Upper lobe of left lung (tissue), 6 donors: Measurements from ENCODE around the gene ELL3. TPM values are rescaled to one million over a fixed set of nuclear protein-coding genes. Genes with fewer than 3 reads are reported as not detected.
A peak's percentile ranks its signal among the peaks of the same experiment; 100 is the strongest.

Experiments used
- ATAC-seq, 2 donors: fragments of 200-7000 bp; cut with Tn5 transposase; one replicate each; pipeline ENCODE4 v1.9.1; 2022; ENCODE audit warnings: mild to moderate bottlenecking in 2 of 2, moderate library complexity in 2 of 2; ENCODE audit not compliant: low FRiP score in 2 of 2
- DNase-seq, 2 donors: peaks; one replicate each; pipeline ENCODE4 v3.0.0-alpha.2; 2019 to 2020
- H3K27ac ChIP-seq, 4 donors: fragments of 200-600 bp; sonication (generic); one replicate each; pipeline ENCODE4 v1.5.1; 2016 to 2019
- H3K27me3 ChIP-seq, 4 donors: fragments of 200-600 bp; sonication (generic); one replicate each; pipeline ENCODE4 v1.5.1; 2017 to 2019
- H3K36me3 ChIP-seq, 4 donors: fragments of 200-600 bp; sonication (generic); one replicate each; pipeline ENCODE4 v1.5.1; 2016 to 2019
- H3K4me1 ChIP-seq, 4 donors: fragments of 200-600 bp; sonication (generic); one replicate each; pipeline ENCODE4 v1.5.1; 2018 to 2019
- H3K4me3 ChIP-seq, 4 donors: fragments of 200-600 bp; sonication (generic); one replicate each; pipeline ENCODE4 v1.5.1; 2017 to 2019; ENCODE audit warnings: mild to moderate bottlenecking in 2 of 4, moderate library complexity in 1 of 4
- H3K9me3 ChIP-seq, 4 donors: fragments of 200-600 bp; sonication (generic); one replicate each; pipeline ENCODE4 v1.5.1; 2018 to 2019
- CTCF ChIP-seq, 6 experiments: fragments of 450-650 bp in 4 of 6; fragments of 200-600 bp in 2 of 6; sonication (generic) in 2 of 6; IDR thresholded peaks; one replicate each; pipeline ENCODE4 v1.5.1; 2016 to 2019; ENCODE audit warnings: antibody characterized with exemption in 6 of 6
- EP300 ChIP-seq, 4 donors: sonication (generic); formaldehyde crosslinking; IDR thresholded peaks; one replicate each; pipeline ENCODE4 v1.5.1; 2017; ENCODE audit warnings: antibody characterized with exemption in 4 of 4, control low read depth in 2 of 4
- POLR2A ChIP-seq, 4 donors: fragments of 450-650 bp; IDR thresholded peaks; one replicate each; pipeline ENCODE4 v1.5.1; 2016 to 2017; ENCODE audit warnings: antibody characterized with exemption in 4 of 4, mild to moderate bottlenecking in 2 of 4
- POLR2AphosphoS5 ChIP-seq, 2 donors: sonication (generic); formaldehyde crosslinking; IDR thresholded peaks; one replicate each; pipeline ENCODE4 v1.5.1; 2017; ENCODE audit warnings: antibody characterized with exemption in 2 of 2
- WGBS, 2 donors: methylation state at CpG; one replicate each; pipeline ENCODE4 v1.1.5; 2017 to 2018; 5-methylcytosine and 5-hydroxymethylcytosine counted together
- total RNA-seq, 6 donors: library from RNA; depleted of rRNA in 4 of 6; stranded (reverse); fragments of >200 nt in 4 of 6; gene quantifications; one replicate each; pipeline versions ENCODE4 v1.1.0 to v1.2.1, GENCODE V29; 2016 to 2021
- donor health status: DM: no; HTN: no; CAD: no; lungs with moderate emphysema.
- donor health status: DM: no; HTN: yes; CAD: no; lungs with severe emphysema.

The ELL3 gene
- total RNA-seq, 6 donors from 2014 or later = 1.7 to 8.4 (median 4.3) TPM

GRCh38 chr15:43793647-43794046, 16.9 kb upstream of the ELL3 start:
- Histone ChIP-seq H3K27me3 (no peaks in the 10 kb centered on the region), H3K4me3 (peak overlapping the region; percentile 62 to 93 (median 78)), H3K36me3 (peaks cover 5 to 52% (median 27%) of the 10 kb centered on the region in 4 donors), H3K27ac (peak overlapping the region; percentile 95 to 100 (median 98)), H3K9me3 (no peaks in the 10 kb centered on the region), H3K4me1 (peaks cover 39 to 58% (median 42%) of the 10 kb centered on the region in 4 donors)
- 56 to 77% methylated on average over 10 of the region's 10 CpGs for WGBS, 2 donors
- no peak for TF ChIP-seq CTCF (IDR thresholded peaks at IDR 0.05)
- TF ChIP-seq POLR2A (IDR thresholded peaks at IDR 0.05) = no peak
- TF ChIP-seq EP300 (IDR thresholded peaks at IDR 0.05) = no peak
- TF ChIP-seq POLR2AphosphoS5 (IDR thresholded peaks at IDR 0.05) = no peak
- ATAC-seq (no peak), DNase-seq (no peak)

- H3K36me3 ChIP-seq = peaks cover 5 to 45% (median 26%) of the 10 kb centered on the region in 4 donors
- WGBS, 2 donors = 1 to 2% methylated on average over 32 to 33 of the region's 33 CpGs
- DNase-seq (peak in 1 of 2 donors; percentile 53), ATAC-seq (peak; percentile 38 to 39)
- peak; percentile 43 to 63 for TF ChIP-seq POLR2AphosphoS5 (IDR thresholded peaks at IDR 0.05)
- TF ChIP-seq CTCF (IDR thresholded peaks at IDR 0.05) = peak in 3 of 6 experiments; percentile 4 to 47 (median 19)
- TF ChIP-seq EP300 (IDR thresholded peaks at IDR 0.05) = no peak
- TF ChIP-seq POLR2A (IDR thresholded peaks at IDR 0.05) = peak in 1 of 4 donors; percentile 28
- H3K4me1 ChIP-seq = peaks cover 32 to 51% (median 36%) of the 10 kb centered on the region in 4 donors
- no peaks in the 10 kb centered on the region for H3K27me3 ChIP-seq
- H3K9me3 ChIP-seq = no peaks in the 10 kb centered on the region
- H3K27ac ChIP-seq = peak overlapping the region; percentile 95 to 100 (median 98)
- H3K4me3 ChIP-seq = peak overlapping the region; percentile 62 to 93 (median 78)
Measured at GRCh38 chr15:43792761-43793476, 16.2 kb upstream of the ELL3 start.

- H3K9me3 ChIP-seq = no peaks in the 10 kb centered on the region
- H3K27me3 ChIP-seq = no peaks in the 10 kb centered on the region
- DNase-seq = peak; percentile 100
- H3K4me1 ChIP-seq = peaks cover 27 to 43% (median 31%) of the 10 kb centered on the region in 4 donors
- peak; percentile 97 to 100 (median 98) for TF ChIP-seq POLR2A (IDR thresholded peaks at IDR 0.05)
- peak; percentile 99 to 100 for TF ChIP-seq POLR2AphosphoS5 (IDR thresholded peaks at IDR 0.05)
- peak in 1 of 4 donors; percentile 73 for TF ChIP-seq EP300 (IDR thresholded peaks at IDR 0.05)
- no peak for TF ChIP-seq CTCF (IDR thresholded peaks at IDR 0.05)
- ATAC-seq = peak; percentile 98 to 99
- 0% methylated on average over 3 to 51 of the region's 66 CpGs for WGBS, 2 donors
- peaks cover 5 to 38% (median 23%) of the 10 kb centered on the region in 4 donors for H3K36me3 ChIP-seq
- H3K4me3 ChIP-seq = peak within 1 kb of the TSS; percentile 62 to 93 (median 78)
- peak within 1 kb of the TSS; percentile 95 to 100 (median 98) for H3K27ac ChIP-seq
Measured at GRCh38 chr15:43791993-43792760, 15.4 kb upstream of the ELL3 start, which contains the start of gene SERF2. TSS of gene SERF2 (plus strand) at chr15:43792320. CDS start at chr15:43792377, 57 bp downstream.

- H3K36me3 ChIP-seq = peaks cover 0 to 10% (median 7%) of the 10 kb centered on the region in 4 donors
- ATAC-seq (no peak), DNase-seq (no peak)
- no peak overlapping the region for H3K4me3 ChIP-seq
- H3K4me1 ChIP-seq = peaks cover 13 to 21% (median 16%) of the 10 kb centered on the region in 4 donors
- H3K9me3 ChIP-seq = no peaks in the 10 kb centered on the region
- TF ChIP-seq EP300 (IDR thresholded peaks at IDR 0.05) (no peak), POLR2A (IDR thresholded peaks at IDR 0.05) (no peak), POLR2AphosphoS5 (IDR thresholded peaks at IDR 0.05) (no peak)
- WGBS, 2 donors = 94 to 98% methylated on average over 3 of the region's 3 CpGs
- H3K27me3 ChIP-seq = no peaks in the 10 kb centered on the region
- no peak overlapping the region for H3K27ac ChIP-seq
Measured at GRCh38 chr15:43789409-43789808, 12.6 kb upstream of the ELL3 start.

GRCh38 chr15:43779016-43779415, 2.2 kb upstream of the ELL3 start:
- Histone ChIP-seq H3K27me3 (no peaks in the 10 kb centered on the region), H3K27ac (no peak overlapping the region), H3K4me3 (no peak overlapping the region), H3K9me3 (no peaks in the 10 kb centered on the region), H3K4me1 (peaks cover 10 to 23% (median 14%) of the 10 kb centered on the region in 4 donors), H3K36me3 (peaks cover 0 to 3% (median 1%) of the 10 kb centered on the region in 4 donors)
- no peak for DNase-seq
- WGBS, 2 donors = 76 to 100% methylated on average over 1 of the region's 1 CpG
- ATAC-seq = no peak
- no peak for TF ChIP-seq POLR2A (IDR thresholded peaks at IDR 0.05)
- no peak for TF ChIP-seq CTCF (IDR thresholded peaks at IDR 0.05)
- TF ChIP-seq EP300 (IDR thresholded peaks at IDR 0.05) = no peak
- no peak for TF ChIP-seq POLR2AphosphoS5 (IDR thresholded peaks at IDR 0.05)
